Vagina (tissue), 2 donors: ENCODE measurements around the gene PRR30.

Experiments used
- POLR2A ChIP-seq, 2 donors: fragments of 450-650 bp; IDR thresholded peaks; one replicate each; pipeline ENCODE4 v1.6.1; 2017; ENCODE audit warnings: antibody characterized with exemption in 2 of 2, mild to moderate bottlenecking in 2 of 2, moderate library complexity in 2 of 2
- POLR2AphosphoS5 ChIP-seq, 2 donors: sonication (generic); formaldehyde crosslinking; IDR thresholded peaks; one replicate each; pipeline ENCODE4 v1.9.0; 2017; ENCODE audit warnings: antibody characterized with exemption in 2 of 2, mild to moderate bottlenecking in 2 of 2, low read depth in 1 of 2; ENCODE audit not compliant: insufficient read depth in 1 of 2
- TF ChIP-seq, protein P1 (sequence below), 3 experiments: fragments of 450-650 bp in 2 of 3; fragments of 200-600 bp in 1 of 3; sonication (generic) in 1 of 3; IDR thresholded peaks; one replicate each; pipeline ENCODE4 v1.5.1; 2017 to 2019; ENCODE audit warnings: antibody characterized with exemption in 3 of 3, mild to moderate bottlenecking in 2 of 3, moderate library complexity in 2 of 3

DNA sequence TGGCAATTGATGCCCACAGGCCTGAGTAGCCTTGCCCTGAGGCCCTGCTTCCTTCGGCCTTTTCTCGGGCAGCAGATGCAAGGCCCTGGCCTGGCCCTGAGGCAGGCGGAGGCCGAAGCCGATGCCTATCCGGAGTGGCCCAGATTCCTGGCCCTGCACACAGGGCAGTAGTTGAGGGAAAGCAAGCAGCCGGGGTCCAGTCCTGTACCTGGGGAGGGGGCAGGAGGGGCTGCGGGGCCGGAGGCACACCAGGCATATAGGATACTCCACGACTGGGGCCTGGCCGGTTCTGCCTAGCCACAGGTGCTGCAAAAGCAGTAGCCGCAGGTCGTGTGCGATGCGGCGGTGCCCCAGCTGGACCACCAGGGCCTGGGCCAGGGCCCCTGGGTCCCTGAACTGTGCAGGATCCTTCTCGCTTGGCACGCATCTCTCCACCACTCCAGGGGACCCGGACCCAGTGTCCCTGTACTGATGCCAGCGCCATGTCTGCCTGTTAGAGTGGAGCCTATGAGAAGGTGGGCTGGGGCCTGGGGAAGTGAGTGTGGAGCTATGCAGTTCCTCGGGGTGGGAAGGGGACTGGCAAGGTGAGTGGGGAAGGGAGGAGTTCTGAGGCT lies 1.8 kb downstream of the PRR30 start:
- TF ChIP-seq, protein P1, sequence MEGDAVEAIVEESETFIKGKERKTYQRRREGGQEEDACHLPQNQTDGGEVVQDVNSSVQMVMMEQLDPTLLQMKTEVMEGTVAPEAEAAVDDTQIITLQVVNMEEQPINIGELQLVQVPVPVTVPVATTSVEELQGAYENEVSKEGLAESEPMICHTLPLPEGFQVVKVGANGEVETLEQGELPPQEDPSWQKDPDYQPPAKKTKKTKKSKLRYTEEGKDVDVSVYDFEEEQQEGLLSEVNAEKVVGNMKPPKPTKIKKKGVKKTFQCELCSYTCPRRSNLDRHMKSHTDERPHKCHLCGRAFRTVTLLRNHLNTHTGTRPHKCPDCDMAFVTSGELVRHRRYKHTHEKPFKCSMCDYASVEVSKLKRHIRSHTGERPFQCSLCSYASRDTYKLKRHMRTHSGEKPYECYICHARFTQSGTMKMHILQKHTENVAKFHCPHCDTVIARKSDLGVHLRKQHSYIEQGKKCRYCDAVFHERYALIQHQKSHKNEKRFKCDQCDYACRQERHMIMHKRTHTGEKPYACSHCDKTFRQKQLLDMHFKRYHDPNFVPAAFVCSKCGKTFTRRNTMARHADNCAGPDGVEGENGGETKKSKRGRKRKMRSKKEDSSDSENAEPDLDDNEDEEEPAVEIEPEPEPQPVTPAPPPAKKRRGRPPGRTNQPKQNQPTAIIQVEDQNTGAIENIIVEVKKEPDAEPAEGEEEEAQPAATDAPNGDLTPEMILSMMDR (IDR thresholded peaks at IDR 0.05) = no peak
- no peak for TF ChIP-seq POLR2AphosphoS5 (IDR thresholded peaks at IDR 0.05; ENCODE audit: insufficient read depth in 1 of 2, low read depth in 1 of 2)
- TF ChIP-seq POLR2A (IDR thresholded peaks at IDR 0.05) = no peak
